GM18499 (cell line): ENCODE data around the gene SCFD1.
"Not testable (repeated sequence)": the region's sequence is repeated elsewhere in the genome, so short reads cannot be mapped to it uniquely, and the experiment has no call there.

Experiments used
- ATAC-seq: cut with Tn5 transposase; IDR thresholded peaks from one replicate; pipeline ENCODE4 v1.9.1; 2021; ENCODE audit warnings: moderate number of reproducible peaks; ENCODE audit not compliant: insufficient read depth, unreplicated experiment

The SCFD1 gene

GRCh38 chr14:30607156-30607780, 14.9 kb upstream of the SCFD1 start:
- no peak for ATAC-seq

DNA sequence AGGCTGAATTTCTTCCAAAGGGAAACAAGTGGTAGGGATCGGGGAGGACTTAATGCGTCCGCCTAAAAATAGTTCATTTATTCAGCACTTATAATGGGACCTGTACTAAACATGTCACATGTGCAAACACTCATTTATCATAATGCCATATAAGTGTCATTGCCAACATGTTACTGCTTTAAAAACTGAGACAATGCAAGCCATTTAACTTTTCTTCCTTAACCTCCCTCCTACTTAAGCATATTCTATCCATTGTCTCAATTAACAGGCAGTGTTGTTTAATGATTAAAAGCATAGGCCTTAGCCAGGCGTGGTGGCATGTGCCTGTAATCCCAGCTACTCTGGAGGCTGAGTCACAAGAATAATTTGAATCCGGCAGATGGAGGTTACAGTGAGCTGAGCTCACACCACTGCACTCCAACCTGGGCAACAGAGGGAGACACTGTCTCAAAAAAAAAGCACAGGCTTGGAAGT, 13.5 kb upstream of the SCFD1 start:
- no peak for ATAC-seq

DNA sequence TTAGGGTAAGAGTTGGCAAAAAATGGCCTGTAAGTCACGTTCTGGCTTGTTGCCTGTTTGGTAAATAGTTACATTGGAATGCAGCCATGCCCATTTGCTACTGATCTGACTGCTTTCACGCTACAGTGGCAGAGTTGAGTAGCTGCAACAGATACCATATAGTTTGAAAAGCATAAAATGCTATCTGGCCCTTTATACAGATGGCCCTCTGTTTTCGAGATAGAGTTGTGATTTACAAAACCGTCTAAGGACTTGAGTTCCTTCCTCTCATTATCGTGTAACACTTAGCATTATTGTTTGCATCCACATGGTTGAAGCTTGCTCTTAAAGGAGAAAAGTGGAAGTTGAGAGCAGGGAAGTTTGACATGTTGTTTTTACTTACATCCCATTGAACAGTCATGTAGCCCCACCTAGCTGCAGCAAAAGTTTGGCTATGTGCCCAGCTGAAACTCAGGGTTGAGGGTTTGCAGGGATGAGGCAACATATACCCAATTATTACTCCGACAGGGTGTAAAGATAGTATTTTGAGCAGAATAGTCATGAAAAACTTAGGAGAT, 11.3 kb upstream of the SCFD1 start:
- ATAC-seq: no peak

DNA sequence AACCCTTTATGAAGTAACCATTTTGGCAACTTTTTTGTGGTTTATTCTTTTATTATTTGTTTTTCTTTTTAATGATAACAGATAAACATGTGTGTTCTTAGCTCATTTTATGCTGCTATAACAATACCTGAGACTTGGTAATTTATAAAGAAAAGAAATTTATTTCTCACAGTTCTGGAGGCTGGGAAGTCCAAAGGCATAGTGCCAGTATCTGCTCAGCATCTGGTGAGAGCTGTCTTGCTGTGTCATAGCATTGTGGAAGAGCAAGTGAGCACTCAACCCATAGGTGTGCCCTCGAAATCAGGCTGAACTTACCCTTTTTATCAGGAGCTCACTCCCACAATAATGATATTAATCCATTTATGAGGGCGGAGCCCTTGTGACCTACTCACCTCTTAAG, 8.0 kb upstream of the SCFD1 start:
- no peak for ATAC-seq

- ATAC-seq: peak; percentile 48
Observed at GRCh38 chr14:30620178-30620577, 1.9 kb upstream of the SCFD1 start.

DNA sequence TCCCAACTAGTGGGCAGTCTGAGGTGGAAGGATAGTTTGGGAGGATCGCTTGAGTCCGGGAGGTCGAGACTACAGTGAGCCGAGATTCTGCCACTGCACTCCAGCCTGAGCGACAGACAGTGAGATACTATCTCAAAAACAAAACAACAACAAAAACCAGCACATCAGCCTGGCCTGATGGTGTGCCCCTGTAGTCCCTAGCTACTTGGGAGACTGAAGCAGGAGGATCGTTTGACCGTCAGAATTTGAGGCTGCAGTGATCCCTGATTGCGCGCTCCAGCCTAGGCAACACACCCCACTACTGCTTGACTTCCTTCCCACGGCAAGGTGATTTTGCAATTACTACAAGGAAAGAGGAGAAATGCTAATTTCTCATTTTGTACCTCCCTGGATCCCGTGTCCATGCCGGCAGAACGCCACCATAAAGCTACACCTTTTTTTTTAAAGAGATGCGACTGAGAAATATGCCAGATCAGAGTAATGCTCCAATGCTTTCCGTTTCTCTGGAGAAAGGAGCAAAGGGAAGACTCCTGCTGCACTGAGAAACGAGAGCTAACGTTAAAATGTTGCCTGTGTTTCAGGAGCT, 672 bp upstream of the SCFD1 start:
- ATAC-seq: no peak

DNA sequence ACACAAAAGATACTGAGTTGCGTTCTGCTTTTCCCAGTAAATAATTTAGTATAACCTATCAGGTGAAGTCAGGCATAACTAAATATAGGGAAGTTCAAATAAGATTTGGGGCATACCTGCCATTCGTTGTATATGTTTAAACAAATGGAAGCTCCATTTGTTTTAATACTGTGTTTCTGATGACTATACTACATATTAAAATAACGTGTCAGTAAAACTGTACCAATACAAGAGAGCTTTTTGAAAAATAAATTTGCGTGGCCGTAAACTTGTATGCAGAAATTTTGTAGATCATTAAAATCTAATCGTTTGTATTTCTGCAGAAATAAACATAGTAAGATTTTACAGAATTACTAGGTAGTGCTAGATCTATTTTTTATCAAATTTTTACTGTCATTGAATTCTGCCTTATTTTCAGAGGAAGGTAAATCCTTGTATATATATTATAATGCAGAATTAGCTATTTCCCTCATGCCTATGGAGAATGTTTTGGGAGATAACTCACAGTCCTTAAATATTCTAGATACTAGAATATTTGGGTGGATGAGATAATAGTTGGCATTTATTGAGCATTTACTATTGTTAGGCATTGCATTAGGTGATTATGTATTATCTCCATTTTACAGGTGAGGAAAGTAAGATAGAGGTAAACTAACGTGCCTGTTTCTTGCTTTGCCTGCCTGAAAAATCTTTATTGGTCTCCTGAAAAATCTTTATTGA, 1.5 kb downstream of the SCFD1 start:
- no peak for ATAC-seq

- ATAC-seq: no peak
Observed at GRCh38 chr14:30624132-30624423, 2.0 kb downstream of the SCFD1 start.

DNA sequence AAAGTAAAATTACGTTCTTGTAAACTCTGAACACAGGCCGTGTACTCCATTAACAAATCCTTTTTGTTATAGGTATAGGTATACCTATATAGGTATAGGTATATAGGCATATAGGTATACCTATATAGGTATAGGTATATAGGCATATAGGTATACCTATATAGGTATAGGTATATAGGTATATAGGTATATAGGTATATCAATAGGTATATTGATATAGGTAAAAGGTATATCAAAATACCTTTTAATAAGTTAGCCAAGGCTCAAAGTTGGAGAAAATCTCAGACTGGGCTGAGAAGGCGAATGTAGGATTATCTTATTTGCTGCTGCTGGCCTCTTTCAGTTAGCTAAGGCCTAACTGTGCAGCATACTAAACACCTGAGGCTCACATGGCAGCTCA, 3.4 kb downstream of the SCFD1 start:
- ATAC-seq: no peak

GRCh38 chr14:30629432-30629831, 7.3 kb downstream of the SCFD1 start:
- ATAC-seq: not testable (repeated sequence)

- ATAC-seq: no peak
Observed at GRCh38 chr14:30630248-30630647, 8.1 kb downstream of the SCFD1 start.

DNA sequence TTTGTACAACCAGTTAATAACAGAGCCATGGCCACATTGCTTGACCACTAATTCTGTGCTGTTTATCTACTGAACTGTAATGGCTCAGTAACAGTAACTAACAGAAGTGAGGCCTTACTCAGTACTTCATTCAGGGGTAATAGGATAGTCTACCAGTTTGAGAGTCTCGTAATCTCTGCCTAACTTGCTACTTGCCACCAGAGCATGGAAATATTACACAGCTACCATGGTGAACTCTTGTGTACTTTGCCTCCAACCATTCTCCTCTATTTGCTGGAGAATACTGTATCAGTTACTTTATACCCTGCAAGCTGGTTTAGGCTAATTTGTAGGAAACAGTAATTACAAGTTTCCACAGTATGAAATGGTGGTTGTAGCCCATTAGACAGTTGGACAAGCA, 10.6 kb downstream of the SCFD1 start:
- no peak for ATAC-seq

- ATAC-seq: no peak
Observed at GRCh38 chr14:30638926-30639325, 16.8 kb downstream of the SCFD1 start.

DNA sequence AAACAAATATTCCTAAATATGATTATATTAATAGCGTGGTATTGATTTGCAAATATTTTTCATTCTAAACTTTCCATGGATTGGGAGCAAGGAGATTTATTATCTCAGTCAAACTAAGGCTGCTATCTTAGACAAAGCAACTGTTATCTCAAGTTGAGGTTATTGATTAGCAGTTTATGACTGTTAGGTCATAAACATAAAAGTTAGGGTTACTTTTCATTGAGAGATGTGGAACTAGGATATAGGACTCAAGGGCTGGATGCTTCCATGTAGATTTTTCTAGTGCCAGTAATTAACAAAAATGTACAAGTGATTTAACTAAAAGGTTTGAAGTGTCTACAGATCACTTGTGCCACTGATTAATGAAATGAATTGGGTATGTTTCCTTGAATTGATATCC, 19.1 kb downstream of the SCFD1 start:
- no peak for ATAC-seq

DNA sequence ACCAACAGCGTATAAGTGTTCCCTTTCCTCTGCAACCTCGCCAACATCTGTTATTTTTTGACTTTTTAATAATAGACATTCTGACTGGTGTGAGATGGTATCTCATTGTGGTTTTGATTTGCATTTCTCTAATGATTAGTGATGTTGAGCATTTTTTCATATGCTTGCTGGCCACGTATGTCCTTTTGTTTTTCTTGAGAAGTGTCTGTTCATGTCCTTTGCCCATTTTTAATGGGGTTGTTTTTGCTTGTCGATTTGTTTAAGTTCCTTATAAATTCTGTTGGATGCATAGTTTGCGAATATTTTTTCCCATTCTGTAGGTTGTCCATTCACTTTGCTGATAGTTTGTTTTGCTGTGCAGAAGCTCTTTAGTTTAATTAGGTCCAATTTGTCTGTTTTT, 22.3 kb downstream of the SCFD1 start:
- ATAC-seq: not testable (repeated sequence)

DNA sequence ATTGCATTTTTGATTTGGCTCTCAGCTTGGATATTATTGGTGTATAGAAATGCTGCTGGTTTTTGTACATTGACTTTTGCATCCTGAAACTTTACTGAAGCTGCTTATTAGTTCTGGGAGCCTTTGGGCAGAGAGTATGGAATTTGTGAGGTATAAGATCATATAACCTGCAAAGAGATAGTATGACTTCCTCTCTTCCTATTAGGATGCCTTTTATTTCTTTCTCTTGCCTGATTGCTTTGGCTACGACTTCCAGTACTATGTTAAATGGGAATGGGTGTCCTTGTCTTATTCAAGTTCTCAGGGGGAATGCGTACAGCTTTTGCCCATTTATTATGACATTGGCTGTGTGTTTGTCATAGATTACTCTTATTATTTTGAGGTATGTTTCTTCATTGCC, 23.5 kb downstream of the SCFD1 start:
- ATAC-seq: no peak

DNA sequence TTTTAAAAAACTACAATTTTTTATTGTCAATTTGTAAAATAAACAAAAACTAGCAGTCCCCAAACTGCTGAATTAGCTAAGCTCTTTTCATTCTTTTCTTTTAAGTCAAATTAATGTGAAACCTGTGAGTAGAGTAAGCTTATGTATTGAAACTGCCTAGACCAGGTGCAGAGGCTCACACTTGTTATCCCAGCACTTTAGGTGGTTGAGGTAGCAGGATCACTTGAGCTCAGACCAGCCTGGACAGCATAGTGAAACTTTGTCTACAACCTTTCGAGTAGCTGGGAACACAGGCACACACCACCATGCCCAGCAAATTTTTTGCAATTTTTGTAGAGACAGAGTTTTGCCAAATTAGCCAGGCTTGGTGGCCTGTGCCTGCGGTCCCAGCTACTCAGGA, 26.4 kb downstream of the SCFD1 start:
- ATAC-seq: no peak

GRCh38 chr14:30651937-30652336, 29.8 kb downstream of the SCFD1 start:
- ATAC-seq: no peak

DNA sequence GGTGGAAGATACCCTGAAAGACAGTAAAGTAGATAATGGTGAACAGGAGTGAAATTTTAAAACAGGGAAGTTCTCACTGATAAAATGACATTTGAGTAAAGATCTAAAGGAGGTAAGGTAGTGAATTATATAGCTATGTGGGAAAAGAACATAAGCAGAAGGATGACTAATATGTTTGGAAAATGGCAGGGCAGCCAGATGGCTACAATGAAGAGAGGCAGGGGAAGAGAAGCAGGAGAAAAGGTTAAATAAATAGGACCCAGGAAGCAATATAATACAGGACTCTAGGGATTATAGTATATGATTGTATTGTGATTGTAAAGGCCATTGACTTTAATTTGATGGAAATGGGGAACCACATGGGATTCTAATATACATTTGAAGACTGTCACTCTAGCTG, 33.0 kb downstream of the SCFD1 start:
- no peak for ATAC-seq

DNA sequence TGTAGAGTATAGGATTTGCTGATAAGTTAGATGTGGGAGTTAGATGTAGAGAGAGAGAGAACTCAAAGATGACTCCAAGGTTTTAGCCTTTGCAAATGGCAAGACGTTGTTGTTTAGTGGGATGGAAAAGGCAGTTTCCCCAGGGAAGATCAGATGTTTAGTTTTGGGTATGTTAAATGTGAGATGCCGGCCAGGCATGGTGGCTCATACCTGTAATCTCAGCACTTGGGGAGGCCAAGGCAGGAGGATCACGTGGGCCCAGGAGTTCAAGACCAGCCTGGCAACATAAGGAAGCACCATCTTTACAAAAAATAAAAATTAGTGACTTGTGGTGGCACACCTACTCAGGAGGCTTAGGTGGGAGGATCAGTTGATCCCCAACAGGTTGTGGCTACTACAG, 33.5 kb downstream of the SCFD1 start:
- ATAC-seq: no peak

DNA sequence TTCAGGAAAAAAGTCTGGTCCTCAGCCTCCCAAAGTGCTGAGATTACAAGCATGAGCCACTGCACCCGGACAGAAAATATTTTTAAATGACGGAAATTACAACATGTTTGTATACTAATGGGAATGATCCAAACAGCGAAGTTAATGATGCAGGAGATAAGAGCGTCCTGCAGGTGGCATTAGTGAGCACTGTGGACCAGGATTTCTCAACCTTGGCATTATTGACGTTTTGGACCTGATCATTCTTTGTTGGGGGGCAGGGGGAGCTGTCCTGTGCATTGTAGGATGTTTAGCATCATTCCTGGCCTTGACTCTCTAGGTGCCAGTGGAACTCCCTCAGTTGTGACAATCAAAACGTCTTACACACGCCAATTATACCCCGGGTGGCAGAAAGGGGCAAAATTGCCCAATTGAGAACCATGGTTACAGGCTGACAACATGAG, 34.1 kb downstream of the SCFD1 start:
- no peak for ATAC-seq

DNA sequence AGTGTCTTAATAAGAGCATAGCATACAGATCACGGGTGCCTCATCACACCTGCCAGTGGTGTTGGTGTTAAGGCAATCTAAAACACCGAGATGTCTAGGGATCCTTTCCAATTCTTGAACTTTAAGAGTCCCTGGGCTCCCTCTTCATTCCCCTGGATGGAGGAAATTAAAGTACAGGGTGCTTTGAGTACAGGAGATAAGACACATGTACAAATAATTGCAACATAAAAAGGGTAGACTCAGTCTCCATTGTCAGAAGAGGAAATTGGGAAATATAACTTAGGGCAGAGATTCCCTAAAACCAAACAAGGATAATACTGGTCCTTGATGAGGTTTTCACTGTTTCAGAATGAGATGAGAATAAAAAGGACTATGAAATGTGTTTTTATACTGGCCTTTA, 34.9 kb downstream of the SCFD1 start:
- no peak for ATAC-seq
